Body of pancreas (tissue), 4 donors: ENCODE measurements around the gene ADSS1.

ENCODE experiments used
- CTCF ChIP-seq, 7 experiments: fragments of 450-650 bp in 4 of 7; fragments of 200-600 bp in 3 of 7; sonication (generic) in 3 of 7; IDR thresholded peaks; one replicate each; pipeline ENCODE4 v1.5.1; 2016 to 2019; ENCODE audit warnings: antibody characterized with exemption in 7 of 7
- POLR2A ChIP-seq, 3 donors: fragments of 450-650 bp; IDR thresholded peaks; one replicate each; pipeline ENCODE4 v1.6.1; 2016; ENCODE audit warnings: antibody characterized with exemption in 3 of 3, mild to moderate bottlenecking in 2 of 3

- no peak for TF ChIP-seq CTCF (IDR thresholded peaks at IDR 0.05)
- no peak for TF ChIP-seq POLR2A (IDR thresholded peaks at IDR 0.05)
These were observed 21.9 kb upstream of the ADSS1 start for GRCh38 chr14:104702106-104702505.
